HepG2 (cell line): Measurements from ENCODE around the gene KLHDC4. TPM values are rescaled to one million over a fixed set of nuclear protein-coding genes. Genes with fewer than 3 reads are reported as not detected.

Experiments
- BHLHE40 ChIP-seq: IDR thresholded peaks from 2 replicates; pipeline ENCODE4 v1.6.1; 2011; ENCODE audit warnings: low read length, improper control_type of control experiment
- FOXA3 ChIP-seq: IDR thresholded peaks from 2 replicates; pipeline ENCODE4 v1.6.1; 2016; ENCODE audit warnings: missing genetic modification reagents, missing compliant biosample characterization
- HIVEP1 ChIP-seq: sonication (generic); formaldehyde crosslinking; IDR thresholded peaks from 2 replicates; pipeline ENCODE4 v1.4.0; 2020; ENCODE audit warnings: mild to moderate bottlenecking, missing genetic modification reagents
- KMT2B ChIP-seq: IDR thresholded peaks from 2 replicates; pipeline ENCODE4 v1.6.1; 2016; ENCODE audit warnings: missing genetic modification reagents, missing compliant biosample characterization
- MAZ ChIP-seq, 2 experiments: sonication (generic) in 1 of 2; formaldehyde crosslinking in 1 of 2; IDR thresholded peaks; 2 replicates each; pipeline versions ENCODE4 v1.5.0 to v1.6.1; 2012 to 2020; ENCODE audit warnings: low read depth in 2 of 2, mild to moderate bottlenecking in 2 of 2, borderline replicate concordance in 1 of 2, improper control_type of control experiment in 1 of 2, low read length in 1 of 2, missing genetic modification reagents in 1 of 2, moderate library complexity in 1 of 2
- MIXL1 ChIP-seq: IDR thresholded peaks from 2 replicates; pipeline ENCODE4 v1.6.1; 2016
- NFYC ChIP-seq: IDR thresholded peaks from 2 replicates; pipeline ENCODE4 v1.6.1; 2016; ENCODE audit warnings: missing genetic modification reagents, missing compliant biosample characterization
- ZNF263 ChIP-seq: sonication (generic); formaldehyde crosslinking; IDR thresholded peaks from 2 replicates; pipeline ENCODE4 v1.4.0; 2020; ENCODE audit warnings: missing genetic modification reagents
- ZNF564 ChIP-seq: sonication (generic); formaldehyde crosslinking; IDR thresholded peaks from 2 replicates; pipeline ENCODE4 v1.8.1; 2023; ENCODE audit warnings: mild to moderate bottlenecking, missing genetic modification reagents
- ZNF607 ChIP-seq: sonication (generic); formaldehyde crosslinking; IDR thresholded peaks from 2 replicates; pipeline ENCODE4 v1.5.1; 2020; ENCODE audit warnings: missing genetic modification reagents, mild to moderate bottlenecking, borderline replicate concordance
- ZNF766 ChIP-seq: sonication (generic); formaldehyde crosslinking; IDR thresholded peaks from 2 replicates; pipeline ENCODE4 v1.5.0; 2020; ENCODE audit warnings: missing genetic modification reagents, borderline replicate concordance
- ZSCAN9 ChIP-seq: IDR thresholded peaks from 2 replicates; pipeline ENCODE4 v1.6.1; 2016; ENCODE audit warnings: borderline replicate concordance
- polyA plus RNA-seq, 8 experiments: library from polyadenylated mRNA; depleted of rRNA in 3 of 8; stranded (reverse) in 7 of 8; unstranded in 1 of 8; fragments of >200 nt; fragmentation: Illumina TruSeq in 4 of 8; extraction: Trizol in 4 of 8; gene quantifications; 2 replicates each; pipeline versions ENCODE4 v1.2.1 to v1.2.3, GENCODE V29; 2011 to 2016; ENCODE audit warnings: low read depth in 4 of 8, missing spikeins in 1 of 8, mixed read lengths in 1 of 8; ENCODE audit not compliant: insufficient read depth in 1 of 8
- total RNA-seq, 5 experiments: library from RNA; depleted of rRNA; stranded (reverse); fragments of >200 nt; fragmentation: Illumina TruSeq; extraction: Trizol; gene quantifications; 2 replicates each; pipeline ENCODE4 v1.2.3, GENCODE V29; 2016; ENCODE audit warnings: low read depth in 1 of 5
- TF ChIP-seq, protein P1 (sequence below): sonication (generic); formaldehyde crosslinking; IDR thresholded peaks from 2 replicates; pipeline ENCODE4 v1.5.0; 2020; ENCODE audit warnings: missing genetic modification reagents
- TF ChIP-seq, protein P2 (sequence below): sonication (generic); formaldehyde crosslinking; IDR thresholded peaks from 2 replicates; pipeline ENCODE4 v1.5.0; 2020; ENCODE audit warnings: missing genetic modification reagents, mild to moderate bottlenecking, borderline replicate concordance
- TF ChIP-seq, protein P3 (sequence below): sonication (generic); formaldehyde crosslinking; IDR thresholded peaks from 2 replicates; pipeline ENCODE4 v1.4.0; 2020; ENCODE audit warnings: missing genetic modification reagents
- TF ChIP-seq, protein P4 (sequence below): sonication (generic); formaldehyde crosslinking; IDR thresholded peaks from 2 replicates; pipeline ENCODE4 v1.9.0; 2022; ENCODE audit warnings: low read depth, missing genetic modification reagents
- TF ChIP-seq, protein P5 (sequence below): sonication (generic); formaldehyde crosslinking; IDR thresholded peaks from 2 replicates; pipeline ENCODE4 v1.4.0; 2020; ENCODE audit warnings: mild to moderate bottlenecking, missing genetic modification reagents

KLHDC4 gene
- total and polyA plus RNA-seq, 2 of the 13 experiments (the other 11 are each of a cell fraction or from before 2014, with no cell fraction given): 18.7 to 31.8 TPM

DNA sequence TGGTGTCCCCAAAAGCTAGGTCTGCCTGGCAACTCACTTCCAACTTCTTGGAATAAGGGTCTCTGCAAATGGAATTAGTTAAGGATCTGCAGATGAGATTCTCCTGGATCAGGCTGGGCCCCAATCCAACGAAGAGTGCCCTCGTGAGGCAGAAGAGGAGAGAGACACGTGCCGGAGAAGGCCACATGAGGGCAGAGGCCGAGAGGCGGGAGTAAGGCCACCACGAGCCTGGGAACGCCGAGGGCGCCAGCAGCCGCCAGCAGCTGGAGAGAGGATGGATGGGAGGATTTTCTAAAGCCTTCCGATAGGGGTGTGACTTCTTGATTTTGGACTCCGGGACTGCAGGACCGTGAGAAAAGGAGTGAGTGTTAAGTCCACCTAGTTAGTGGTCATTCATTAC lies 87.2 kb downstream of the KLHDC4 start (continued):
- TF ChIP-seq, protein P1, sequence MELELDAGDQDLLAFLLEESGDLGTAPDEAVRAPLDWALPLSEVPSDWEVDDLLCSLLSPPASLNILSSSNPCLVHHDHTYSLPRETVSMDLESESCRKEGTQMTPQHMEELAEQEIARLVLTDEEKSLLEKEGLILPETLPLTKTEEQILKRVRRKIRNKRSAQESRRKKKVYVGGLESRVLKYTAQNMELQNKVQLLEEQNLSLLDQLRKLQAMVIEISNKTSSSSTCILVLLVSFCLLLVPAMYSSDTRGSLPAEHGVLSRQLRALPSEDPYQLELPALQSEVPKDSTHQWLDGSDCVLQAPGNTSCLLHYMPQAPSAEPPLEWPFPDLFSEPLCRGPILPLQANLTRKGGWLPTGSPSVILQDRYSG (CRISPR knock-in tag): peak; percentile 84; the same call in 1 of the 2 replicates
- TF ChIP-seq HIVEP1 (0 out of 2 replicates have a peak, but pooled peaks have one; percentile 27), MAZ (IDR thresholded peaks at IDR 0.05; ENCODE audit: borderline replicate concordance, low read depth, low read length) (no peak), MAZ (CRISPR knock-in tag; IDR thresholded peaks at IDR 0.05; ENCODE audit: low read depth) (0 out of 2 replicates have a peak, but pooled peaks have one; percentile 48), NFYC (CRISPR knock-in tag) (peak; percentile 47), ZSCAN9 (CRISPR knock-in tag) (0 out of 2 replicates have a peak, but pooled peaks have one; percentile 39), ZNF564 (CRISPR knock-in tag) (peak; percentile 58; the same call in 1 of the 2 replicates), MIXL1 (peak; percentile 30; the same call in 1 of the 2 replicates), ZNF607 (peak; percentile 58; the same call in 1 of the 2 replicates), ZNF263 (CRISPR knock-in tag) (peak; percentile 81), KMT2B (CRISPR knock-in tag) (peak; percentile 43; the same call in 1 of the 2 replicates), FOXA3 (no peak), ZNF766 (peak; percentile 94), BHLHE40 (peak; percentile 76; the same call in 1 of the 2 replicates)
- TF ChIP-seq, protein P2, sequence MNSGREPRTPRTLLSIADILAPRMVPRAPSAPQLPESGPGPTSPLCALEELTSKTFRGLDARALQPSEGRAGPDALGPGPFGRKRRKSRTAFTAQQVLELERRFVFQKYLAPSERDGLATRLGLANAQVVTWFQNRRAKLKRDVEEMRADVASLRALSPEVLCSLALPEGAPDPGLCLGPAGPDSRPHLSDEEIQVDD (CRISPR knock-in tag): no peak
- TF ChIP-seq, protein P3, sequence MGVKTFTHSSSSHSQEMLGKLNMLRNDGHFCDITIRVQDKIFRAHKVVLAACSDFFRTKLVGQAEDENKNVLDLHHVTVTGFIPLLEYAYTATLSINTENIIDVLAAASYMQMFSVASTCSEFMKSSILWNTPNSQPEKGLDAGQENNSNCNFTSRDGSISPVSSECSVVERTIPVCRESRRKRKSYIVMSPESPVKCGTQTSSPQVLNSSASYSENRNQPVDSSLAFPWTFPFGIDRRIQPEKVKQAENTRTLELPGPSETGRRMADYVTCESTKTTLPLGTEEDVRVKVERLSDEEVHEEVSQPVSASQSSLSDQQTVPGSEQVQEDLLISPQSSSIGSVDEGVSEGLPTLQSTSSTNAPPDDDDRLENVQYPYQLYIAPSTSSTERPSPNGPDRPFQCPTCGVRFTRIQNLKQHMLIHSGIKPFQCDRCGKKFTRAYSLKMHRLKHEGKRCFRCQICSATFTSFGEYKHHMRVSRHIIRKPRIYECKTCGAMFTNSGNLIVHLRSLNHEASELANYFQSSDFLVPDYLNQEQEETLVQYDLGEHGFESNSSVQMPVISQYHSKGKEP (CRISPR knock-in tag): peak; percentile 46; the same call in 1 of the 2 replicates
- TF ChIP-seq, protein P4, sequence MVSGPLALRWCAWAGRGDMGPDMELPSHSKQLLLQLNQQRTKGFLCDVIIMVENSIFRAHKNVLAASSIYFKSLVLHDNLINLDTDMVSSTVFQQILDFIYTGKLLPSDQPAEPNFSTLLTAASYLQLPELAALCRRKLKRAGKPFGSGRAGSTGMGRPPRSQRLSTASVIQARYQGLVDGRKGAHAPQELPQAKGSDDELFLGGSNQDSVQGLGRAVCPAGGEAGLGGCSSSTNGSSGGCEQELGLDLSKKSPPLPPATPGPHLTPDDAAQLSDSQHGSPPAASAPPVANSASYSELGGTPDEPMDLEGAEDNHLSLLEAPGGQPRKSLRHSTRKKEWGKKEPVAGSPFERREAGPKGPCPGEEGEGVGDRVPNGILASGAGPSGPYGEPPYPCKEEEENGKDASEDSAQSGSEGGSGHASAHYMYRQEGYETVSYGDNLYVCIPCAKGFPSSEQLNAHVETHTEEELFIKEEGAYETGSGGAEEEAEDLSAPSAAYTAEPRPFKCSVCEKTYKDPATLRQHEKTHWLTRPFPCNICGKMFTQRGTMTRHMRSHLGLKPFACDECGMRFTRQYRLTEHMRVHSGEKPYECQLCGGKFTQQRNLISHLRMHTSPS (CRISPR knock-in tag): no peak
- TF ChIP-seq, protein P5, sequence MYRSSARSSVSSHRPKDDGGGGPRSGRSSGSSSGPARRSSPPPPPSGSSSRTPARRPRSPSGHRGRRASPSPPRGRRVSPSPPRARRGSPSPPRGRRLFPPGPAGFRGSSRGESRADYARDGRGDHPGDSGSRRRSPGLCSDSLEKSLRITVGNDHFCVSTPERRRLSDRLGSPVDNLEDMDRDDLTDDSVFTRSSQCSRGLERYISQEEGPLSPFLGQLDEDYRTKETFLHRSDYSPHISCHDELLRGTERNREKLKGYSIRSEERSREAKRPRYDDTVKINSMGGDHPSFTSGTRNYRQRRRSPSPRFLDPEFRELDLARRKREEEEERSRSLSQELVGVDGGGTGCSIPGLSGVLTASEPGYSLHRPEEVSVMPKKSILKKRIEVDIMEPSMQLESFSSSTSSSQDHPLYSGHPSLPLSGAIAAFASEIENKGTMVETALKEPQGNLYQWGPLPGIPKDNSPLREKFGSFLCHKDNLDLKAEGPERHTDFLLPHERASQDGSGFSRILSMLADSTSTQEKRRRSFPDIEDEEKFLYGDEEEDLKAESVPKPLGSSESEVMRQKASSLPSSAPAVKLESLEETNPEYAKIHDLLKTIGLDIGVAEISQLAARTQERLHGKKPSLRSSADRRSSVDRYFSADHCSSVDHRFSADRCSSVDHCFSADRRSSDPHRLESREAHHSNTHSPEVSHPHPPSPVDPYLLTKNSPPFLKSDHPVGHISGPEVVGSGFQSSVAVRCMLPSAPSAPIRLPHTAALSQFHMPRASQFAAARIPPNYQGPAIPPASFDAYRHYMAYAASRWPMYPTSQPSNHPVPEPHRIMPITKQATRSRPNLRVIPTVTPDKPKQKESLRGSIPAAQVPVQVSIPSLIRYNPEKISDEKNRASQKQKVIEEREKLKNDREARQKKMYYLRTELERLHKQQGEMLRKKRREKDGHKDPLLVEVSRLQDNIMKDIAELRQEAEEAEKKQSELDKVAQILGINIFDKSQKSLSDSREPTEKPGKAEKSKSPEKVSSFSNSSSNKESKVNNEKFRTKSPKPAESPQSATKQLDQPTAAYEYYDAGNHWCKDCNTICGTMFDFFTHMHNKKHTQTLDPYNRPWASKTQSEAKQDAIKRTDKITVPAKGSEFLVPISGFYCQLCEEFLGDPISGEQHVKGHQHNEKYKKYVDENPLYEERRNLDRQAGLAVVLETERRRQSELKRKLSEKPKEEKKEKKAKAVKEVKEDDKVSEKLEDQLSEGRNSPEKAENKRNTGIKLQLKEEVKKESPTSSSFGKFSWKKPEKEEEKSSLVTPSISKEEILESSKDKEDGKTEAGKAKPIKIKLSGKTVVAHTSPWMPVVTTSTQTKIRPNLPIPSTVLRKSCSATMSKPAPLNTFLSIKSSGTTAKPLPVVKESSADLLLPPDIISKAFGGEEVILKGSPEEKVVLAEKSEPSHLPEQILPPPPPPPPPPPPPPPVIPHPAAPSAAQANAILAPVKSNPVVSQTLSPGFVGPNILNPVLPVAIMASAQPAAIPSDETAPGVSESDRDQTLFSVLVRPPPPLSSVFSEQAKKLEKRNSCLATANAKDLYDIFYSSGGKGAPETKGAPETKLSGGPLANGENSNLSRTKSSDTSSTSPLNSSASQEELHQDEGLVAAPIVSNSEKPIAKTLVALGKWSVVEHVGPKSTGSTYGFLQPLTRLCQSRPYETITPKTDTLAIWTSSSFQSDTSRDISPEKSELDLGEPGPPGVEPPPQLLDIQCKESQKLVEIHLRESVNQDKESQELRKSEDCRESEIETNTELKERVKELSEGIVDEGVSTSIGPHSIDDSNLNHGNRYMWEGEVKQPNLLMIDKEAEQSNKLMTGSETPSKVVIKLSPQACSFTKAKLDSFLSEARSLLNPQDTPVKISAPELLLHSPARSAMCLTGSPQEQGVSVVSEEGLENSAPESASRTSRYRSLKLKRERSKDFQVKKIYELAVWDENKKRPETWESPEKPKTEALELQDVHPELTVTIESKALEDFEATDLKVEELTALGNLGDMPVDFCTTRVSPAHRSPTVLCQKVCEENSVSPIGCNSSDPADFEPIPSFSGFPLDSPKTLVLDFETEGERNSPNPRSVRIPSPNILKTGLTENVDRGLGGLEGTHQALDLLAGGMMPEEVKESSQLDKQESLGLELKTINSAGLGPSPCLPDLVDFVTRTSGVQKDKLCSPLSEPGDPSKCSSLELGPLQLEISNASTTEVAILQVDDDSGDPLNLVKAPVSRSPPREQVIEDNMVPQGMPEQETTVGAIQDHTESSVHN (CRISPR knock-in tag): peak; percentile 84; the same call in 1 of the 2 replicates
